Activated CD4-positive, alpha-beta T cell treated with anti-CD3 and anti-CD28 coated beads, Interleukin-2, Interleukin-4, amounts not matched to agents 100 ng/mL and 50 ng/mL, durations not matched to agents 16 hours and 8 hours (primary cell): ENCODE results near the gene VPS37D.
"Not testable (repeated sequence)": the region's sequence is repeated elsewhere in the genome, so short reads cannot be mapped to it uniquely, and the experiment has no call there.

Experiments
- DNase-seq: peaks from one replicate; pipeline ENCODE4 v3.0.0-alpha.2; 2020; ENCODE audit warnings: low spot score

The VPS37D gene

GRCh38 chr7:73667344-73668102, at the start of gene VPS37D:
Gene VPS37D (plus strand): TSS chr7:73667831. CDS start chr7:73667959, 128 bp downstream.
- peak; percentile 91 for DNase-seq

GRCh38 chr7:73618538-73618937, 49.1 kb upstream of the VPS37D start:
- DNase-seq = no peak

GRCh38 chr7:73619394-73619793, 48.2 kb upstream of the VPS37D start:
- not testable (repeated sequence) for DNase-seq

- DNase-seq = no peak
Measured at GRCh38 chr7:73621168-73622063, 46.2 kb upstream of the VPS37D start.

GRCh38 chr7:73622527-73622908, 45.1 kb upstream of the VPS37D start:
- no peak for DNase-seq

GRCh38 chr7:73622909-73623797, 44.5 kb upstream of the VPS37D start:
- DNase-seq = no peak

- DNase-seq = peak; percentile 43
Measured at GRCh38 chr7:73623798-73624668, 43.6 kb upstream of the VPS37D start, which contains the start of gene MLXIPL. Gene MLXIPL (minus strand): TSS chr7:73624522. CDS start chr7:73624492, 30 bp downstream.

- no peak for DNase-seq
Measured at GRCh38 chr7:73624669-73625001, 43.0 kb upstream of the VPS37D start.

GRCh38 chr7:73625276-73625675, 42.4 kb upstream of the VPS37D start:
- DNase-seq = no peak

- no peak for DNase-seq
Measured at GRCh38 chr7:73626814-73627213, 40.8 kb upstream of the VPS37D start.

GRCh38 chr7:73628504-73628903, 39.1 kb upstream of the VPS37D start:
- DNase-seq = no peak

- no peak for DNase-seq
Measured at GRCh38 chr7:73631558-73631957, 36.1 kb upstream of the VPS37D start.

GRCh38 chr7:73633323-73633722, 34.3 kb upstream of the VPS37D start:
- no peak for DNase-seq

GRCh38 chr7:73633844-73634243, 33.8 kb upstream of the VPS37D start:
- no peak for DNase-seq

GRCh38 chr7:73635428-73636200, 32.0 kb upstream of the VPS37D start:
- DNase-seq = no peak

- no peak for DNase-seq
Measured at GRCh38 chr7:73638911-73639310, 28.7 kb upstream of the VPS37D start.

GRCh38 chr7:73642834-73643233, 24.8 kb upstream of the VPS37D start:
- no peak for DNase-seq

GRCh38 chr7:73644688-73645286, 22.8 kb upstream of the VPS37D start:
- DNase-seq = no peak

- no peak for DNase-seq
Measured at GRCh38 chr7:73645643-73646174, 21.9 kb upstream of the VPS37D start.
